Astrocyte (in vitro differentiated cells and primary cell): ENCODE measurements around the gene PDE8A. TPM values are rescaled to one million over a fixed set of nuclear protein-coding genes. Genes with fewer than 3 reads are reported as not detected.

Source experiments
- DNase-seq: peaks from one replicate; pipeline ENCODE4 v3.0.0-alpha.2; 2010; ENCODE audit warnings: low read depth
- FAIRE-seq: peaks from 2 replicates; lab custom pipeline; 2011; peaks lifted over from hg19 to GRCh38; lab: Jason Lieb, UNC
- H2AFZ ChIP-seq: 2 replicates; pipeline ENCODE4 v1.6.0; 2012; ENCODE audit warnings: low read depth, low read length, inconsistent platforms
- H3K27ac ChIP-seq: 2 replicates; pipeline ENCODE4 v1.5.1; 2011; ENCODE audit warnings: low read depth, low read length, inconsistent platforms
- H3K27me3 ChIP-seq: 2 replicates; pipeline ENCODE4 v1.6.0; 2011; ENCODE audit warnings: low read length, inconsistent platforms; ENCODE audit not compliant: insufficient read depth
- H3K36me3 ChIP-seq: 2 replicates; pipeline ENCODE4 v1.5.1; 2011; ENCODE audit warnings: low read length, inconsistent platforms; ENCODE audit not compliant: insufficient read depth
- H3K4me1 ChIP-seq: 2 replicates; pipeline ENCODE4 v1.5.1; 2011; ENCODE audit warnings: low read length, inconsistent platforms; ENCODE audit not compliant: insufficient read depth
- H3K4me2 ChIP-seq: 2 replicates; pipeline ENCODE4 v1.6.0; 2012; ENCODE audit warnings: low read length, inconsistent platforms
- H3K4me3 ChIP-seq: 2 replicates; pipeline ENCODE4 v1.5.1; 2011; ENCODE audit warnings: low read depth, mild to moderate bottlenecking, low read length, inconsistent platforms; ENCODE audit not compliant: insufficient read depth
- H3K79me2 ChIP-seq: 2 replicates; pipeline ENCODE4 v1.6.0; 2012; ENCODE audit warnings: mild to moderate bottlenecking, low read length, inconsistent platforms; ENCODE audit not compliant: insufficient read depth
- H3K9ac ChIP-seq: 2 replicates; pipeline ENCODE4 v1.6.0; 2012; ENCODE audit warnings: mild to moderate bottlenecking, low read length, inconsistent platforms
- H3K9me3 ChIP-seq: 2 replicates; pipeline ENCODE4 v1.5.1; 2012; ENCODE audit warnings: low read depth, mild to moderate bottlenecking, low read length, inconsistent platforms; ENCODE audit not compliant: insufficient read depth
- H4K20me1 ChIP-seq: 2 replicates; pipeline ENCODE4 v1.6.0; 2012; ENCODE audit warnings: low read length, inconsistent platforms; ENCODE audit not compliant: insufficient read depth
- H3K27ac Mint-ChIP-seq: one replicate; pipeline ENCODE4 v1.8.0; 2021; ENCODE audit warnings: mild to moderate bottlenecking, mixed read lengths; ENCODE audit not compliant: unreplicated experiment
- H3K27me3 Mint-ChIP-seq: one replicate; pipeline ENCODE4 v1.8.0; 2021; ENCODE audit warnings: low read depth, mixed read lengths; ENCODE audit not compliant: unreplicated experiment
- H3K36me3 Mint-ChIP-seq: one replicate; pipeline ENCODE4 v1.8.0; 2021; ENCODE audit warnings: low read depth, mixed read lengths; ENCODE audit not compliant: unreplicated experiment
- H3K4me1 Mint-ChIP-seq: one replicate; pipeline ENCODE4 v1.8.0; 2021; ENCODE audit warnings: low read depth, mixed read lengths; ENCODE audit not compliant: unreplicated experiment
- H3K4me3 Mint-ChIP-seq: one replicate; pipeline ENCODE4 v1.8.0; 2021; ENCODE audit warnings: mild to moderate bottlenecking, moderate library complexity, mixed read lengths; ENCODE audit not compliant: unreplicated experiment
- H3K9me3 Mint-ChIP-seq: one replicate; pipeline ENCODE4 v1.8.0; 2021; ENCODE audit warnings: mild to moderate bottlenecking, mixed read lengths; ENCODE audit not compliant: unreplicated experiment
- CTCF ChIP-seq: IDR thresholded peaks from 2 replicates; pipeline ENCODE4 v1.5.1; 2011; ENCODE audit warnings: low read depth, mild to moderate bottlenecking, inconsistent platforms, low read length, moderate library complexity; ENCODE audit not compliant: insufficient read depth
- EZH2 ChIP-seq: IDR thresholded peaks from 2 replicates; pipeline ENCODE4 v1.6.1; 2012; ENCODE audit warnings: mild to moderate bottlenecking, low read length, inconsistent platforms; ENCODE audit not compliant: insufficient read depth
- total RNA-seq: library from RNA; stranded (reverse); gene quantifications from 2 replicates; pipeline ENCODE4 v1.2.1, GENCODE V29; 2021

Gene PDE8A
- total RNA-seq, 1 donor from 2014 or later, result 18.0 TPM

- Histone ChIP-seq H2AFZ (no peak overlapping the region), H3K4me2 (no peak overlapping the region), H3K9me3 (peaks cover 5% of the 10 kb centered on the region), H3K36me3 (no peaks in the 10 kb centered on the region), H3K9ac (no peak overlapping the region), H3K4me3 (no peak overlapping the region), H3K79me2 (no peaks in the 10 kb centered on the region), H3K27me3 (no peaks in the 10 kb centered on the region), H3K4me1 (peaks cover 16% of the 10 kb centered on the region), H3K27ac (no peak overlapping the region), H4K20me1 (no peaks in the 10 kb centered on the region)
- Mint-ChIP-seq H3K9me3 (peaks cover 15% of the 10 kb centered on the region), H3K27me3 (peaks cover 5% of the 10 kb centered on the region), H3K36me3 (peaks cover 3% of the 10 kb centered on the region), H3K4me1 (peaks cover 16% of the 10 kb centered on the region), H3K4me3 (no peak overlapping the region), H3K27ac (no peak overlapping the region)
- FAIRE-seq (no peak), DNase-seq (no peak)
- TF ChIP-seq EZH2 (no peak), CTCF (no peak)
Measured at GRCh38 chr15:84962955-84963354, 18.7 kb upstream of the PDE8A start.

- Histone ChIP-seq H3K4me1 (no peaks in the 10 kb centered on the region), H3K27ac (no peak overlapping the region), H3K9ac (no peak overlapping the region), H3K27me3 (no peaks in the 10 kb centered on the region), H4K20me1 (no peaks in the 10 kb centered on the region), H2AFZ (no peak overlapping the region), H3K4me2 (no peak overlapping the region), H3K9me3 (peaks cover 5% of the 10 kb centered on the region), H3K79me2 (no peaks in the 10 kb centered on the region), H3K36me3 (no peaks in the 10 kb centered on the region), H3K4me3 (no peak overlapping the region)
- DNase-seq, result no peak
- Mint-ChIP-seq H3K27ac (no peak overlapping the region), H3K4me1 (peaks cover 2% of the 10 kb centered on the region), H3K4me3 (no peak overlapping the region), H3K9me3 (peaks cover 15% of the 10 kb centered on the region), H3K27me3 (peaks cover 35% of the 10 kb centered on the region), H3K36me3 (peaks cover 5% of the 10 kb centered on the region)
- no peak for FAIRE-seq
- TF ChIP-seq CTCF (no peak), EZH2 (no peak)
Measured at GRCh38 chr15:84967380-84967779, 14.3 kb upstream of the PDE8A start.

- Mint-ChIP-seq H3K36me3 (peaks cover 5% of the 10 kb centered on the region), H3K27ac (no peak overlapping the region), H3K4me1 (peaks cover 2% of the 10 kb centered on the region), H3K9me3 (peaks cover 16% of the 10 kb centered on the region), H3K4me3 (no peak overlapping the region), H3K27me3 (peaks cover 40% of the 10 kb centered on the region)
- no peak overlapping the region for H3K4me3 ChIP-seq
- FAIRE-seq (no peak), DNase-seq (no peak)
- no peak overlapping the region for H3K27ac ChIP-seq
- H3K9me3 ChIP-seq, result peaks cover 5% of the 10 kb centered on the region
- H3K4me1 ChIP-seq, result peaks cover 2% of the 10 kb centered on the region
- TF ChIP-seq EZH2 (no peak), CTCF (no peak)
- no peaks in the 10 kb centered on the region for H4K20me1 ChIP-seq
- no peaks in the 10 kb centered on the region for H3K36me3 ChIP-seq
- no peaks in the 10 kb centered on the region for H3K79me2 ChIP-seq
- no peaks in the 10 kb centered on the region for H3K27me3 ChIP-seq
- H3K9ac ChIP-seq, result no peak overlapping the region
- no peak overlapping the region for H2AFZ ChIP-seq
- no peak overlapping the region for H3K4me2 ChIP-seq
Measured at GRCh38 chr15:84968301-84968700, 13.4 kb upstream of the PDE8A start.
